Occipital lobe (tissue), 2 donors: Measurements from ENCODE around the gene PPP1R12B. TPM values are rescaled to one million over a fixed set of nuclear protein-coding genes. Genes with fewer than 3 reads are reported as not detected.
A peak's percentile ranks its signal among the peaks of the same experiment; 100 is the strongest.
"Not testable (repeated sequence)": the region's sequence is repeated elsewhere in the genome, so short reads cannot be mapped to it uniquely, and the experiment has no call there.

Experiments used
- DNase-seq: peaks from one replicate; lab custom pipeline; 2025; lab: John Stamatoyannopoulos, UW
- total RNA-seq: library from RNA; depleted of rRNA; stranded (reverse); fragments of >200 nt; gene quantifications from one replicate; pipeline ENCODE4 v1.2.3, GENCODE V29; 2014

PPP1R12B gene
- total RNA-seq, 1 donor from 2014 or later, result 30.4 TPM

DNA sequence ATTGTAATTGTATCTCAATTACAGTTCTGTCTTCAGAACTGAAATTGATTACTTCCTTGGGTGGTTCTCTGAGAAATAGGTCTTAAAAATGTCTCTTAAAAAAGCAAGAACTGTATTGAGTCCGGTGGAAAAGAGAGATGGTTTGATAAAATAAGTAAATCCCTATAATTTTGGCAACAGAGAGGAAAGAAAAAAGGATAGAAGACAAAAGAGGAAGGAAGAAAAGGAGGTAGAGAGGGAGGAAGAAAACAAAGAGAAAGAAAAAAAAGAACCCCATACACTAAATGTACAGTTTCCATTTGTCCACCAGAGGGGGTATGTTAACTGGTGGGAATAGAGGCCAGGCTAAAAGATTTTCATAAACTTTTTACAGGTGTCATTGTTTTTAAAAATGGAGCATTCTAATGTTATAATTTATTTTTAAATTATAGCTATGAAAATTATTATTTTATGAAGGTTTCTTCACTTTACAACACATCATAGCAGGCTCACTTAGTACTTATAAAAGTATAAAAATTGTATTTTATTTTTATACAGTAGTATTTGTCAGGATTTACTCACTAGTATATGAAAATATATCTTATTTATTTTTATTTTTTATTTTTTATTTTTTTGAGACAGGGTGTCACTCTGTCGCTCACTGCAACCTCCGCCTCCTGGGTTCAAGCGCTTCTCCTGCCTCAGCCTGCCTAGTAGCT is 4.7 kb upstream of the PPP1R12B start:
- DNase-seq, result no peak

DNA sequence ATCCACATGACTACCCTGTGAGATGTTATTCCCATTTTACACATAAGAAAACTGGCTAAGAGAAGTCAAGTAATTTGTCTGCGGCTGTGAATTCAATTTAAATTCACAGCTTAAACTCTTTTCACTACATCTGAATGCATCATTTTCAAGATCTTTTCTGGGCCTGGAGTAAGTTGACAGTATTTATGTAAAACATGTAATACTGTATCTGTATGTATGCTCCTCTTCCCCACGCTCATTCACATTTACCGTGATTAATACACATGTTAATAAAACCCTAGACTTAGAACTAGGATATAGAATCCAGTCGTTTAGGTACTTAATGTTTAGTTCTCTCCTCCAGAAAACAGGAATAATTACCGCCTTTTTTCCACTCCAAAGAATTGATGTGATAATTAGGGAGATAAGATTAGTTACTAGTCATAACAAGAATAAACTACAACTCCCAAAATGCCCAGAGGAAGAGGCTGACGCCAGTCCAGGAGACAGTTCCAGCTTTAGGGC is 442 bp upstream of the PPP1R12B start:
- no peak for DNase-seq

DNA sequence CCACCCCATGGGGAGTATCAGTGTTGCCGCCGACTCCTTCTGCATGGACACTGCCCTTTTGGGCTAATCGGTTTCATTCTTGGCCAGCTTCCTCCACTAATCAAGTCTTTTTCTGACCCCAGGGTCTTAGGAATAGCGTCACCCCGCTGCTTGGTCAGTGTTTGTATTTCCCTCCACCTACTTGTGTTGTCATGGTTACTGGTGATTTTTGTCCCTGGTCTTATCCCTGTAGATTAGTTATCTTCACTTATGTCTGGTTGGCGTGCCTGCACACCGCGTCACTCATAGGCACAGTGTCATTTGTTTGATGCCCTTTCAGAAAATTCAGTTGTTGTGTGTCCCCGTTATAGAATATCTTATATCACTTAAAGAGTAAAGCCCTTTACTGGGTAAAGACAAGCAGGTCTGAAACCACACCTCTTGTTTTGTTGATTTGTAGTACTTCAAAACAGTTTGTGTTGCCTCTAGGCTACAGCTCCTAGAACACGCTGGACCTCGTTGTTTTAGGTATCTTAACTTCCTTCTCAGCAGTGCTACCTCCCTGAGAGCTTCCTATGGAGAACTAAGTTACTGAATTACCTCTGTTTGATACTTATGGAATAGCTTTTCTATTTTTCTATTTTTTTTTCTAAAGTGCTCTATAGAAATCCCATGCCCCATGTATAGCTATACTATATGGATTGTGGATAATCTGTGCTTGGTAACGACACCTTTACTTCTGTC is 868 bp downstream of the PPP1R12B start:
- peak; percentile 13 for DNase-seq

DNA sequence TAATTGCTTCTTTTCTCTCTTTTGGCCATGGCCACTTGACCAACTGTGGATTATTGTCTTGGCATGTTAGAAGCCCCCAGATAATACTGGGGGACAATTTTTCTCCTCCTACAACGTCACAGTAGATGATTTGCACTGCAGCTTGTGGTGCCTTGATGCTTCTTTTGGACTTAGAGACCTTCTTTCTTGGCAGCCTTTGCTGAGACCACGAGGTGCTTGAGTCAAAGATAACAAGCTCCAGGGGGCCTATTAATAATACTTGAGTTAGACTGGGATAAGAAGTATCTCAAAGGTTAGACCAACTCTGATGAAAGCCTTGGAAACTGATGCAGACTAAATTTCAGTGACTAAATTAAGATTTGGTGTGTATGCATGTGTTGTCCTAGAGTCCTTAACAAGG is 3.2 kb downstream of the PPP1R12B start:
- DNase-seq, result no peak

DNA sequence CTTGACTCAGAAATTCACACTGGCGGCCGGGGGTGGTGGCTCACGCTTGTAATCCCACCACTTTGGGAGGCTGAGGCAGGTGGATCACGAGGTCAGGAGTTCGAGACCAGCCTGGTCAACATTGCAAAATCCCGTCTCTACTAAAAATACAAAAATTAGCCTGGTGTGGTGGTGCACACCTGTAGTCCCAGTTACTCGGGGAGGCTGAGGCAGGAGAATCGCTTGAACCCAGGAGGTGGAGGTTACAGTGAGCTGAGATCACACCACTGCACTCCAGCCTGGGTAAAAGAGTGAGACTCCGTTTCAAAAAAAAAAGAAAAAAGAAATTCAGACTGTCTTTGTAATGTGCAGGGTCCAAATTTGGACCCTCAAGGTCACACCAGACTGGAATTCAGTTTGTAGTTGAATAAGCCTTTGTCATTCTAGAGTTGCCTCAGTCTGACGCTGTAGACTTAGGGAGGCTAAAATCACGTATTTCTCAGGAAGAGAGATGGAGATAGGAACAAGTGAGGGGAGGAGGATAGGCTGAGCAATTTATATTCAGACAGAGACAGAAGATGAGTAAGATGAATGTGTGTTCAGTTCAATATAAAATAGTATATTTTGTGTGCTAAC is 4.2 kb downstream of the PPP1R12B start:
- DNase-seq, result not testable (repeated sequence)

DNA sequence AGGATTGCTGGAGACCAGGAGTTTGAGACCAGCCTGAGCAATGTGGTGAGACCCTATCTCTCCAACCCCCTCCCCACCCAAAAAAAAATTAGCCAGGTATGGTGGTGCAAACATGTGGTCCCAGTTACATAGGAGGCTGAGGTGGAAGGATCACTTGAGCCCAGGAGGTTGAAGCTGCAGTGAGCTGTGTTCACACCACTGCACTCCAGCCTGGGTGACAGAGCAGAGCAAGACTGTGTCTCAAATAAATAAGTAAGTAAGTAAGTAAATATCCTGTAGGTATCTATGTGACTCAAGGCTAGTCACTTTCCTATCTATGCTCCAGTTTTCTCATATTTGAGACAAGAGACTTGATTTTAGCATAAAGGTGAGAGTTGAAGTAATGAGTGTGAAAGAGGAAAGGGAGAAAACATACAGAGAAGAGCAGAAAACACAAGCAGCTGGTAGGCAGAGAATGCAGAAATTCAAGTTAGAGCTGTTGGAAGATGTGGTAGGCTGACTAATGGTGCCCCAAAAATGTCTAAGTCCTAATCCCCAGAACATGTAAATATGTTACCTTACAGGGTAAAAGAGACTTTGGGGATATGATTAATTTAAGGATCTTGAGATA is 7.5 kb downstream of the PPP1R12B start:
- DNase-seq, result no peak

DNA sequence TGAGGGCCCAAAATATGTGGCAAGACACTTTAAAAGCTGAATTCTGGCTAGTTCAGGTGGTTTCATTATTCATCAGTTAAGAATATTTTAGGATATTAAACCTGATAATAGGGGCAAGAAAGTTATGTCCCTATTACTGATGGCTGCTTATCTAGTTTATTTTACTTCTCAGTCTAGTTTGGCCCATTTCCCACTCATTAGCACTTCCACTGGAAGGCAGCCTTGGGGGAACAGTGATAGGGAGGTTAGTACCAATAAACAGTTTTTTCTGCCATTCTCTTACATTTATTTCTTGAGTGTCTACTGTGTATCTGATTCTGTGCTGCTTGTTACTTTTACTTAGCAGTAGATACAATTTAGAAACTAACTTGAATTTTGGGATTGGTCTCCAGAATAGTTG is 9.0 kb downstream of the PPP1R12B start:
- DNase-seq, result no peak

DNA sequence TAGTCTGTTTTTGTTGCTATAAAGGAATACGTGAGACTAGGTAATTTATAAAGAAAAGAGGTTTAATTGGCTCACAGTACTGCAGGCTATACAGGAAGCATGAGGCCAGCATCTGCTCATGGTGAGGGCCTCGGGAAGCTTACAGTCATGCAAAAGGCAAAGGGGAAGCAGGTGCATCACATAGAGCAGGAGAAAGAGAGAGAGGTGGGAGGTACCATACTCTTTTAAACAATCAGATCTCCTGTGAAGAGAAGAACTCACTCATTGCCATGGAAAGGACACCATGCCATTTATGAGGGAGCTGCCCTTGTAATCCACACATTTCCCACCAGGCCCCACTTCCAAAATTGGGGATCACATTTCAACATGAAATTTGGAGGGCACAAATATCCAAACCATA is 12.7 kb downstream of the PPP1R12B start:
- DNase-seq, result no peak

DNA sequence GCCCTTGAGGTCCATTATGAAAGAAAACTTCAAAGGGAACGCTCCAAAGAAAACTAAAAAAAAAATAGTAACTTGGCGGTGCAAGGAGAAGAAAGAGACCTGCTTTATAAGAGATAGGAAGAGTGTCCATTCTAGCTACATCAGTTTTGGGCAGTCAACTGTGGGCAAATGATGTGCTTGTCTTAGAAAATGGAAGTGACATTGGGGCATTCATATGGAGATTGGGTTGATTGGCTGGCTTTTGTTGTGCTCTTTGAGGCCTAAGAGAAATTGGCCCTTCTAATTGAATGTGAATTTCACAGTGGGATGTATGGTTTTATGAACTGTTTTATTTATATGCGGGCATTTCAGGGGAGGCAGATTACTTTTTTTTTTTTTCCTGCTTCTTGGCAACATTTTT is 13.2 kb downstream of the PPP1R12B start:
- no peak for DNase-seq

DNA sequence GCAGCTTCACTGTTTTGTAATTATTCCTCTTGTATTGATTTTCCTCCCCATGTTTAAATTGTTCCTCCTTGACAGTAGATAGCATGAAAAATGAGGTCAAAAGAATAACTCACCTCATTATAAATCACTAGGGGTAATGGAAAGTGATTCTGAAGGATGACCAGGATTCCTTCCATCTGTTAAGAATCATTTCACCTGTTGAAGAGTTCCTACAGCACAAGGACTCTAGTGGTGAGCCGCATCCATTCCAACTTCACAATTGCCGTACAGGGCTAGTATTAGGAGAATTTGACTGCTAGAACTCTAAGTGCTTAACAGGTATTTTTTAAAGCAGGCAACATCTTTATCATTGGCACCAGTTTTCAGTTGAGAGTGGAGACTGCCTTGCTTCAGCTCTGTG is 13.7 kb downstream of the PPP1R12B start:
- no peak for DNase-seq

DNA sequence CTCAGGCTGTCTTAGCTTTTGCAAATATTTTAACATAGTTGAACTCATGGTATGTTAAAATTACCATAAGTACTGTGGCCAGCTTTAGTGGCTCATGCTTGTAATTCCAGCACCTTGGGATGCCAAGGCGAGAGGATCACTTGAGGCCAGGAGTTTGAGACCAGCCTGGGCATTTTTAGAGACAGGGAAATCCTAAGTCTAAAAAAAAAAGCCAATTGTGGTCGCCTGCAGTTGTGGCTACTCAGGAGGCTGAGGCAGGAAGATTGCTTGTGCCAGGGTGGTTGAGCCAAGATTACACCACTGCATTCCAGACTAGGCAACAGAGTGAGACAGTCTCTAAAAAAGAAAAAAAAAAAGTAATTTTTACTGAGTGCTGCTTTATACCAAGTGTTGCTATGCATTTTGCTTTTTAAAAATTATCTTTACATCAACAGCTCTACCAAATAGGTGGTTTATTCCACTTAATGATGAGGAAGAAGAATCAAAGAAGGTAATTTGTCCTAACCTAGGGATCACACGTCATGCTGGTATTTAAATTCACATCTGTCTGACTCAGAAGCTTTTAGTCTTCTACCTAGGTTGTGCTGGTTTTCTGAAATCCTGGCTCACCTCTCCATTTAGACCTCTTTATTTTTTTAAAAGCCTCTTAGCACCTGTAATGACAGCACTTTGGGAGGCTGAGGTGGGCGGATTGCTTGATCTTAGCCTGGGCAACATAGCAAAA is 16.8 kb downstream of the PPP1R12B start:
- no peak for DNase-seq

DNA sequence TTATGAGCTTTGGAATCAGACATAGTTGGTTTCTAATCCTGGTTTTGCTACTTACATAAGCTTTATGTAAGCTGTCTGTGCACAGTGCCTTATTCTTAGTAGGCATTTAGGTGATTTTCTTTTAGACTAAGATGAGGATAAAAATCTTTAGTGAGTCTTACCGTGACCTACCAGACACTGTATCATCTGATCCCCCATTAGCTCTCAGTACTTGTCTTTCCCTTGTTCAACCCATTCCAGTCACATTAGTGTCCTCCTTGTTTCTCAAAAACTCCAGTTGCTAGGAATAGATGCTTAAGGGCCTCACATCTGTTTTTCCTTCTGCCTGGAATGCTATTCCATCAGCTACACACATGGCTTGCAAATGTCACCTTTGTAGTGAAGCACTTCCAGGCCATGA is 18.8 kb downstream of the PPP1R12B start:
- DNase-seq, result no peak

DNA sequence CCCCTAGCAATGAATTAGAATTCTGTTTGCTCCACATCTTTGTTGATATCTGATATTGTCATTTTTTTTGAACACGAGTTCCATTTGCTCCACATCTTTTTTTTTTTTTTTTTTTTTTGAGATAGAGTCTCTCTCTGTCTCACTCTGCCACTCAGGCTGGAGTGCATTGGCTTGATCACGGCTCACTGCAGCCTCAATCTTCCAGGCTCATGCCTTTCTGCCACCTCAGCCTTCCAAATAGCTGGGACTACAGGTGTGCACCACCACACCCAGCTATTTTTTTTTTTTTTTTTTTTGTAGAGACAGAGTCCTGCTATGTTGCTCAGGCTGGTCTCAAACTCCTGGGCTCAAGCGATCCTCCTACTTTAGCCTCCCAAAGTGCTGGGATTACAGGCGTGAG is 22.4 kb downstream of the PPP1R12B start:
- not testable (repeated sequence) for DNase-seq

DNA sequence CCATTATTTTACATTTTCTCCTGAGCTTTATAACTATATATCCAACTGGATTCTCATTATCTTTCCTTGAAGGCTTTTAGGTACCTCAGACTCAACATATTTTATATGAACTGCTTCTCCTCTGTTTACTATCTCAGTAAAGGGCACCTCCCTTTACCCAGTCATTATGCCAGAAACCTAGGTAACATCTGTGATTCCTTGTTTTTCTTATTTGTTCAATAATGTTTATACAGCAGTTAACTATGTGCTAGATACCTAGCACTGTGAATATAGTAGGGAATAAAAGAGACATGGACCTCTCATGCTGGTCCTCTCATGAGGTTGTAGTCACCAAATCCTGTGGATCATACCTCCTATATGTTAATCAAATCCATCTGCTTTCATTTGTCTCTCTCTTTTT is 25.6 kb downstream of the PPP1R12B start:
- no peak for DNase-seq

DNA sequence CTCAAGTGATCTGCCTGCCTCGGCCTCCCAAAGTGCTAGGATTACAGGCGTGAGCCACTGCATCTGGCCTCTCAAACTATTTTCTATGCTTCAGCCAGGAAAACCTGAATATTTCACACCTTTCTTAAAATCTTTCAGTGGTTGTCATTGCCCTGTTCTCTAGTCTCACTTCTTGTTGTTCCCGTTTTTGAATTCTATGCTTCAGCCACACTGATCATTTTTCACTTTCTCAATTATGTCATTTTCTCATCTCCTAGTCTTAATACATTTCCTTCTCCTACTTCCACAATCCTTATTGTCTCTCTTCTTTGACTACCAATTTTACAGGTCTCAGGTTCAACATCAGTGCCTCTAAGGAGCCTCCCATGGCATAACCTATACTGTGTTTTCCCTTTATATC is 26.7 kb downstream of the PPP1R12B start:
- DNase-seq, result not testable (repeated sequence)

DNA sequence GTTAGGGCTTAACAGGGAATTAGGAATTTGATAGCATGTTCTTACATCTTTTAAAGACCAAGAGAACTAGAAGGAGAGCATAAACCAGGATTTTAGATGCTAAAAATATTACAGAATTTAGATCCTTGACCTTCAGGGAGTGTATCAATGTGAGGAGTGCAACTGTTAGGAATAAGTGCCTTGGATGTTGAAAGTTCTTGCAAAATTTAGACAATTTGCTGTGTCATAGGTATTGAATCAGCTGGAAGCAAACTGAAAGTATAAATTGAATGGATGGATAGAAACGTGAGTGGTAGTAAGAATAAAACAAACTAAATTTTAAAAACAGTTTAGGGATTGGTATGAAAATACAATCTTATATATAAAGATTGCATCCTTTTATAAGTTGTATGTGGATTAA is 27.7 kb downstream of the PPP1R12B start:
- DNase-seq, result no peak

DNA sequence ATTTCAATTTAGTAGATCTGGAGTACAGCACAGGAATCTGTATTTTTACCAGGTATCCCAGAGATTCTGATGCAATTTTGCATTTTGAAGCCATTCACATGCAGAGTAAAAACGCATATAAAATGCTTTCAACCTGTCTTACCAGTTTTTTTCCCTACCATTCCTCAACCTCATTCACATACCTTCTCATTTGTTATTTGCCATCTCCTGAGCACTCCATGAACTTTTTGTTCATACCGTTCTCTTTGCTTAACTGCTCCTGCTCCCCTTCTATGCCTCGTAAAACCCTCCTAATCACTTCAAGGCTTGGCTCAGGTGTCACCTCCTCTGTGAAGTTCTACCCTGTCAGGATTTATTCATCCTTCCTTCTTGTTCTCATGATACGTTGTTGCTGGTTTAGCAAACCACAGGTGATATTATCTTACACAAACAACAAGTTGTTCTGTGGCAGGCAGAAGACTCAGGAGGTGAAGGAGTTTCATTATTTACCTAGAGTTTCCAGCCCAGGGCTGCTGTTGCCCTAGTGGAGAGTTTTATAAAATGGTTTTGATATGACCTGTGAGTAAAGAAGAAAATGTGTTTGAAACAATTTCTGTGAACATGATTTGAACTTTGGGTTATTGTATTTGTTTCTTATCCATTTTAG is 31.5 kb downstream of the PPP1R12B start:
- not testable (repeated sequence) for DNase-seq

DNA sequence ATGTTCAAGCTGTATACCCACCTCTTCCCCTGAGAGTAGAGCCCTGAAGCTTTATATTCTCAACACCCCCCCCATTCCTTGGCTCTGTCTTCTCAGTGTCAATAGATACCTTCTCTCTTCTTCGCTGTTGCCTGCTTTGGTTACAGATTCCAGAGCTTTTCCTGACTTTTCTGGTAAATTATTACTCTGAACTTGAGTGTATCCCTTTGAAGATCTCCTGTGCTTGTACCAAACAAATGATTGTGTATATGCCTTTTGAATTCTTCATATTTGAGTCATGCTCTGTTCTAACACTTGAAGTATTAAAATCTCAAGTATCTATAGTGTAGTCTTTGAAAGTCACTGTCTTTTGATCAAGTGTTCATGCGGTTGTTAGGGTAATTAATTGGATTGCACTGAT is 32.0 kb downstream of the PPP1R12B start:
- DNase-seq, result not testable (repeated sequence)

DNA sequence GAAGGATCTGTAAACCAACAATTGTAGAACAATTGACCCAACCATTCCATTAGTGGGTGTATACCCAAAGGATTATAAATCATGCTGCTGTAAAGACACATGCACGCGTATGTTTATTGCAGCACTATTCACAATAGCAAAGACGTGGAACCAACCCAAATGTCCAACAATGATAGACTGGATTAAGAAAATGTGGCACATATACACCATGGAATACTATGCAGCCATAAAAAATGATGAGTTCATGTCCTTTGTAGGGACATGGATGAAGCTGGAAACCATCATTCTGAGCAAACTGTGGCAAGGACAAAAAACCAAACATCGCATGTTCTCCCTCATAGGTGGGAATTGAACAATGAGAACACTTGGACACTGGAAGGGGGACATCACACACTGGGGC is 33.4 kb downstream of the PPP1R12B start:
- DNase-seq, result not testable (repeated sequence)

DNA sequence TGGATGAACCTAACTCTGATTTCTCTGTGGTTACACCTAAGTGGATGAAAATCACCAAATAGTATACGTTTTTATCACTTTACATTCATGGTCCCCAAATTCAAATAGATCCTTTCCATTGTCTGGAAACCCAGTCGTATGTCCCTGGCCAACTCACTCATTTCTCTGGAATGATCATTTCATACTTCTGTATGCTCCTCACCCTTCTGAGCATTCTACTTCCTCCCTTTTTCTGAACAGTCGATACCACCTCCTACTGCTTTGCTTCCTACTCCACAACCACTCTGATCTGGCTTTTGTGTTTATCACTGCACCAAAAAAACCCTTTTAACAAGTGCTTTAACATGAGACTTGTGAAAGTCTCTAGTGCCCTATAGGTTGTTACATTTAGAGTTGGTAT is 47.3 kb downstream of the PPP1R12B start:
- DNase-seq, result not testable (repeated sequence)

DNA sequence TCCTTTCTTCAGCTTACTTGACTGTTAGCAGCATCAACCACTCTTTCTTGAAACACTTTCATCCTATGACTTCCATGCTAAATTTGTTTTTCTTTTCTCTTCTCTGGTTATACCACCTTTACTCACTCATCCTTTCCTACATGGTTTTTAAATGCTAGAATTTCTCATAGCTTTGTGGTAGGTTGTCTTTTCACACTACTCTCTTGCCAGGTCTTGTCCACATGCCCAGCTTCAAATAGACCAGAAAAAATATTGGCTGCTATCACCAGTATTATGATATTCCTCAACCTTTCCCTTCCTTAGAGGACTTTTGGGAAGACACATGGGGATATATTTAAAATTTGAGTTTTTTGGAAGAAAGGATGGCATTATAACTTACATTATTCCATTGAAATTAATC is 48.8 kb downstream of the PPP1R12B start:
- DNase-seq, result no peak
